Rectal smooth muscle tissue (tissue), 1 donor: ENCODE data around the gene CFAP20DC.

Source experiments
- H3K27ac ChIP-seq: one replicate; pipeline ENCODE4 v1.7.0; 2013; ENCODE audit warnings: low read depth, low read length, inconsistent platforms
- H3K27me3 ChIP-seq: one replicate; pipeline ENCODE4 v1.7.0; 2013; ENCODE audit warnings: low read length; ENCODE audit not compliant: control insufficient read depth, insufficient read depth
- H3K36me3 ChIP-seq: one replicate; pipeline ENCODE4 v1.7.0; 2013; ENCODE audit warnings: low read length; ENCODE audit not compliant: control insufficient read depth, insufficient read depth
- H3K4me1 ChIP-seq: one replicate; pipeline ENCODE4 v1.7.0; 2013; ENCODE audit warnings: low read length; ENCODE audit not compliant: control insufficient read depth, insufficient read depth
- H3K4me3 ChIP-seq: one replicate; pipeline ENCODE4 v1.7.0; 2013; ENCODE audit warnings: low read length
- H3K9ac ChIP-seq: one replicate; pipeline ENCODE4 v1.7.0; 2013; ENCODE audit warnings: low read length

The CFAP20DC gene

GRCh38 chr3:58884453-58884852 is 165.4 kb downstream of the CFAP20DC start:
- H3K9ac ChIP-seq = no peak overlapping the region
- H3K27me3 ChIP-seq = no peaks in the 10 kb centered on the region
- no peaks in the 10 kb centered on the region for H3K4me1 ChIP-seq
- no peaks in the 10 kb centered on the region for H3K36me3 ChIP-seq
- no peak overlapping the region for H3K27ac ChIP-seq
- H3K4me3 ChIP-seq = no peak overlapping the region

GRCh38 chr3:58880182-58880581 is 169.6 kb downstream of the CFAP20DC start:
- H3K4me1 ChIP-seq = no peaks in the 10 kb centered on the region
- no peak overlapping the region for H3K9ac ChIP-seq
- no peak overlapping the region for H3K4me3 ChIP-seq
- H3K36me3 ChIP-seq = no peaks in the 10 kb centered on the region
- no peak overlapping the region for H3K27ac ChIP-seq
- no peaks in the 10 kb centered on the region for H3K27me3 ChIP-seq

GRCh38 chr3:58874795-58875194 is 175.0 kb downstream of the CFAP20DC start:
- Histone ChIP-seq H3K27me3 (no peaks in the 10 kb centered on the region), H3K36me3 (no peaks in the 10 kb centered on the region), H3K27ac (no peak overlapping the region), H3K9ac (no peak overlapping the region), H3K4me1 (no peaks in the 10 kb centered on the region), H3K4me3 (no peak overlapping the region)

GRCh38 chr3:58874248-58874741 is 175.5 kb downstream of the CFAP20DC start:
- Histone ChIP-seq H3K27ac (no peak overlapping the region), H3K4me1 (no peaks in the 10 kb centered on the region), H3K27me3 (no peaks in the 10 kb centered on the region), H3K36me3 (no peaks in the 10 kb centered on the region), H3K9ac (no peak overlapping the region), H3K4me3 (no peak overlapping the region)

- no peak overlapping the region for H3K27ac ChIP-seq
- H3K4me1 ChIP-seq = no peaks in the 10 kb centered on the region
- H3K36me3 ChIP-seq = no peaks in the 10 kb centered on the region
- H3K4me3 ChIP-seq = no peak overlapping the region
- no peak overlapping the region for H3K9ac ChIP-seq
- no peaks in the 10 kb centered on the region for H3K27me3 ChIP-seq
These were observed 181.6 kb downstream of the CFAP20DC start for GRCh38 chr3:58868097-58868779.

GRCh38 chr3:58867621-58868020 is 182.2 kb downstream of the CFAP20DC start:
- Histone ChIP-seq H3K4me1 (no peaks in the 10 kb centered on the region), H3K9ac (no peak overlapping the region), H3K27ac (no peak overlapping the region), H3K27me3 (no peaks in the 10 kb centered on the region), H3K4me3 (no peak overlapping the region), H3K36me3 (no peaks in the 10 kb centered on the region)

- Histone ChIP-seq H3K9ac (no peak overlapping the region), H3K27me3 (no peaks in the 10 kb centered on the region), H3K36me3 (no peaks in the 10 kb centered on the region), H3K4me1 (no peaks in the 10 kb centered on the region), H3K4me3 (no peak overlapping the region), H3K27ac (no peak overlapping the region)
These were observed 183.7 kb downstream of the CFAP20DC start for GRCh38 chr3:58866079-58866478.

GRCh38 chr3:58864480-58864879 is 185.3 kb downstream of the CFAP20DC start:
- Histone ChIP-seq H3K27ac (no peak overlapping the region), H3K27me3 (no peaks in the 10 kb centered on the region), H3K4me1 (no peaks in the 10 kb centered on the region), H3K9ac (no peak overlapping the region), H3K36me3 (no peaks in the 10 kb centered on the region), H3K4me3 (no peak overlapping the region)

GRCh38 chr3:58863206-58863605 is 186.6 kb downstream of the CFAP20DC start:
- no peaks in the 10 kb centered on the region for H3K4me1 ChIP-seq
- H3K27me3 ChIP-seq = no peaks in the 10 kb centered on the region
- H3K27ac ChIP-seq = no peak overlapping the region
- H3K36me3 ChIP-seq = no peaks in the 10 kb centered on the region
- no peak overlapping the region for H3K4me3 ChIP-seq
- H3K9ac ChIP-seq = no peak overlapping the region

- Histone ChIP-seq H3K27ac (no peak overlapping the region), H3K36me3 (no peaks in the 10 kb centered on the region), H3K4me1 (no peaks in the 10 kb centered on the region), H3K9ac (no peak overlapping the region), H3K4me3 (no peak overlapping the region), H3K27me3 (no peaks in the 10 kb centered on the region)
These were observed 188.3 kb downstream of the CFAP20DC start for GRCh38 chr3:58861551-58861950.

GRCh38 chr3:58858126-58858525 is 191.7 kb downstream of the CFAP20DC start:
- Histone ChIP-seq H3K4me1 (no peaks in the 10 kb centered on the region), H3K36me3 (no peaks in the 10 kb centered on the region), H3K9ac (no peak overlapping the region), H3K4me3 (no peak overlapping the region), H3K27me3 (no peaks in the 10 kb centered on the region), H3K27ac (no peak overlapping the region)

- Histone ChIP-seq H3K27ac (no peak overlapping the region), H3K4me1 (no peaks in the 10 kb centered on the region), H3K4me3 (no peak overlapping the region), H3K36me3 (no peaks in the 10 kb centered on the region), H3K9ac (no peak overlapping the region), H3K27me3 (no peaks in the 10 kb centered on the region)
These were observed 192.4 kb downstream of the CFAP20DC start for GRCh38 chr3:58857402-58857801.

GRCh38 chr3:58848826-58849225 is 201.0 kb downstream of the CFAP20DC start:
- Histone ChIP-seq H3K27me3 (no peaks in the 10 kb centered on the region), H3K27ac (no peak overlapping the region), H3K9ac (no peak overlapping the region), H3K36me3 (no peaks in the 10 kb centered on the region), H3K4me1 (no peaks in the 10 kb centered on the region), H3K4me3 (no peak overlapping the region)
